Measurements from ENCODE around the gene CAT. TPM values are rescaled to one million over a fixed set of nuclear protein-coding genes. Genes with fewer than 3 reads are reported as not detected.

The CAT gene
- polyA plus RNA-seq, 1 experiment = 104 TPM

- peak; percentile 73 for DNase-seq (ENCODE audit: low read depth, low spot score)
- ChIA-PET POLR2A (interaction anchor here (0.5 kb wide), 1 partner anchor 41 kb away, joined by 4 read pairs; no protein-coding TSS in a partner anchor), CTCF (interaction anchor here (2.9 to 4.0 kb wide), 2 partner anchors 9 to 11 kb away, joined by 13 to 23 read pairs; partner anchors contain the start of gene ELF5)
- Histone ChIP-seq H3K9me3 (ENCODE audit: control insufficient read depth, insufficient read depth, low read length) (no peaks in the 10 kb centered on the region), H3K27me3 (ENCODE audit: control insufficient read depth, insufficient read depth, low read length) (peaks cover 3% of the 10 kb centered on the region), H3K27ac (ENCODE audit: low read depth, low read length) (peak overlapping the region; percentile 21), H3K4me3 (ENCODE audit: low read depth, low read length) (no peak overlapping the region)
- TF ChIP-seq CTCF (IDR thresholded peaks at IDR 0.05; ENCODE audit: low read depth, low read length) = no peak
These were observed 62.8 kb downstream of the CAT start for GRCh38 chr11:34501500-34501899.

GRCh38 chr11:34501949-34502348, 63.2 kb downstream of the CAT start:
- no peaks in the 10 kb centered on the region for H3K9me3 ChIP-seq (ENCODE audit: control insufficient read depth, insufficient read depth, low read length)
- peaks cover 2% of the 10 kb centered on the region for H3K27me3 ChIP-seq (ENCODE audit: control insufficient read depth, insufficient read depth, low read length)
- ChIA-PET CTCF (interaction anchor here (2.9 to 4.0 kb wide), 2 partner anchors 9 to 11 kb away, joined by 13 to 23 read pairs; partner anchors contain the start of gene ELF5), POLR2A (no interaction called here)
- H3K4me3 ChIP-seq (ENCODE audit: low read depth, low read length) = no peak overlapping the region
- no peak for DNase-seq (ENCODE audit: low read depth, low spot score)
- TF ChIP-seq CTCF (IDR thresholded peaks at IDR 0.05; ENCODE audit: low read depth, low read length) = no peak
- H3K27ac ChIP-seq (ENCODE audit: low read depth, low read length) = peak overlapping the region; percentile 25

DNA sequence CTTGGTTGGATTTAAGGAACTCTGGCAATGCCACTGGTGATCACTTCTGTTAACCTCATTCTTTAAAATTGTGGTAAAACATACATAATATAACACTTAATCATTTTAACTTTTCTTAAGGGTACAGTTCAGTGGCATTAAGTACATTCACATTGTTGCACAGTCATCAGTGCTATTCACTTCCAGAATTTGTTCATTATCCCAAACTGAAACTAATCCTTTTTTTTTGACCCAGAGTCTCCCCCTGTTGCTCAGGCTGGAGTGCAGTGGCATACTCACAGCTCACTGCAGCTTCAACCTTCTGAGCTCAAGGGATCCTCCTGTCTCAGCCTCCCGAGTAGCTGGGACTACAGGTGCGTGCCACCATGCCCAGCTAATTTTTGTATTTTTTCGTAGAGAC, 64.2 kb downstream of the CAT start:
- Histone ChIP-seq H3K4me3 (ENCODE audit: low read depth, low read length) (no peak overlapping the region), H3K9me3 (ENCODE audit: control insufficient read depth, insufficient read depth, low read length) (no peaks in the 10 kb centered on the region), H3K27ac (ENCODE audit: low read depth, low read length) (no peak overlapping the region), H3K27me3 (ENCODE audit: control insufficient read depth, insufficient read depth, low read length) (peaks cover 2% of the 10 kb centered on the region)
- ChIA-PET POLR2A (no interaction called here), CTCF (interaction anchor here (0.6 to 4.0 kb wide), 4 partner anchors 9 to 83 kb away, joined by 3 to 23 read pairs (median 8); partner anchors contain the start of gene ELF5)
- DNase-seq (ENCODE audit: low read depth, low spot score) = no peak
- TF ChIP-seq CTCF (IDR thresholded peaks at IDR 0.05; ENCODE audit: low read depth, low read length) = peak; percentile 17; the same call in 1 of the 2 replicates

DNA sequence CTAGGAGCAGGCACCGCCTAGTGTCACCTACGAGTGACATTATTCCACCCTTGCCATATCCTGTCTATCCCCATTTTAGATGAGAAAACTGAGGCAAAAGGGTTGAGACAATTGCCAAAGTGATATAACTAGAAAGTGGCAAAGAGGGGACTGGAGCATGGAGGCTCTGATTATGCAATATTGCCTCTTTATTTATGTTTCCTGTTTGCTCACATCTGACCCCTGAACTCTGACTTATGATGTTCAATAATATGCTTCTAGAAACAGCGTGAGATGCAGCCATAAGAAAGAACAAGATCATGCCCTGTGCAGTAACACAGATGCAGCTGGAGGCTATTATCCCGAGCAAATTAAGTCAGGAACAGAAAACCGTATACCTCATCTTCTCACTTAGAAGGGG, 67.1 kb downstream of the CAT start:
- ChIA-PET POLR2A (no interaction called here), CTCF (interaction anchor here (1.8 kb wide), 1 partner anchor 13 kb away, joined by 4 read pairs; no protein-coding TSS in a partner anchor)
- no peak for TF ChIP-seq CTCF (IDR thresholded peaks at IDR 0.05; ENCODE audit: low read depth, low read length)
- H3K9me3 ChIP-seq (ENCODE audit: control insufficient read depth, insufficient read depth, low read length) = no peaks in the 10 kb centered on the region
- no peaks in the 10 kb centered on the region for H3K27me3 ChIP-seq (ENCODE audit: control insufficient read depth, insufficient read depth, low read length)
- DNase-seq (ENCODE audit: low read depth, low spot score) = no peak
- H3K27ac ChIP-seq (ENCODE audit: low read depth, low read length) = no peak overlapping the region
- no peak overlapping the region for H3K4me3 ChIP-seq (ENCODE audit: low read depth, low read length)

GRCh38 chr11:34507156-34507555, 68.4 kb downstream of the CAT start:
- POLR2A ChIA-PET = no interaction called here
- CTCF ChIA-PET = interaction anchor here (0.9 kb wide), 1 partner anchor 15 kb away, joined by 3 read pairs; no protein-coding TSS in a partner anchor
- Histone ChIP-seq H3K27me3 (ENCODE audit: control insufficient read depth, insufficient read depth, low read length) (no peaks in the 10 kb centered on the region), H3K27ac (ENCODE audit: low read depth, low read length) (no peak overlapping the region), H3K9me3 (ENCODE audit: control insufficient read depth, insufficient read depth, low read length) (no peaks in the 10 kb centered on the region), H3K4me3 (ENCODE audit: low read depth, low read length) (no peak overlapping the region)
- TF ChIP-seq CTCF (IDR thresholded peaks at IDR 0.05; ENCODE audit: low read depth, low read length) = no peak
- DNase-seq (ENCODE audit: low read depth, low spot score) = no peak

Measured in AG04450 (cell line).